GM18873 (cell line): ENCODE results near the gene LBH.
A peak's percentile ranks its signal among the peaks of the same experiment; 100 is the strongest.

Source experiments
- ATAC-seq: cut with Tn5 transposase; IDR thresholded peaks from one replicate; pipeline ENCODE4 v1.9.1; 2021; ENCODE audit warnings: mild to moderate bottlenecking, moderate library complexity, moderate number of reproducible peaks; ENCODE audit not compliant: unreplicated experiment, low FRiP score

The LBH gene

GRCh38 chr2:30213907-30214463 lies 17.3 kb upstream of the LBH start:
- ATAC-seq: no peak

- no peak for ATAC-seq
These were observed 15.2 kb upstream of the LBH start for GRCh38 chr2:30216157-30216556.

- ATAC-seq: no peak
These were observed 13.5 kb upstream of the LBH start for GRCh38 chr2:30217644-30218337.

- ATAC-seq: no peak
These were observed 13.0 kb upstream of the LBH start for GRCh38 chr2:30218338-30218713.

GRCh38 chr2:30218814-30219213 lies 12.5 kb upstream of the LBH start:
- no peak for ATAC-seq

GRCh38 chr2:30219886-30220875 lies 11.2 kb upstream of the LBH start:
- no peak for ATAC-seq

GRCh38 chr2:30221531-30221930 lies 9.8 kb upstream of the LBH start:
- no peak for ATAC-seq

GRCh38 chr2:30222031-30222430 lies 9.3 kb upstream of the LBH start:
- no peak for ATAC-seq

- ATAC-seq: no peak
These were observed 8.5 kb upstream of the LBH start for GRCh38 chr2:30222636-30223360.

- ATAC-seq: no peak
These were observed 7.9 kb upstream of the LBH start for GRCh38 chr2:30223413-30223874.

GRCh38 chr2:30224151-30224550 lies 7.2 kb upstream of the LBH start:
- ATAC-seq: no peak

- peak; percentile 64 for ATAC-seq
These were observed 6.1 kb upstream of the LBH start for GRCh38 chr2:30225131-30225762.

GRCh38 chr2:30226144-30227032 lies 4.9 kb upstream of the LBH start:
- no peak for ATAC-seq

- ATAC-seq: no peak
These were observed 1.7 kb upstream of the LBH start for GRCh38 chr2:30229596-30229995.

GRCh38 chr2:30230497-30231211 lies 680 bp upstream of the LBH start:
- ATAC-seq: peak; percentile 7

- ATAC-seq: no peak
These were observed 864 bp downstream of the LBH start for GRCh38 chr2:30231996-30232800.

- ATAC-seq: no peak
These were observed 1.4 kb downstream of the LBH start for GRCh38 chr2:30232801-30233130.
